Heart left ventricle (tissue), 13 donors: Measurements from ENCODE around the gene LARP4B.

Experiments used
- CTCF ChIP-seq, 12 donors: fragments of 200-600 bp; sonication (generic) in 4 of 12; IDR thresholded peaks; one replicate each; pipeline versions ENCODE4 v1.5.0 to v1.8.0; 2018 to 2022; ENCODE audit warnings: antibody characterized with exemption in 12 of 12, mild to moderate bottlenecking in 5 of 12
- POLR2A ChIP-seq, 2 donors: fragments of 450-650 bp; IDR thresholded peaks; one replicate each; pipeline ENCODE4 v1.6.1; 2017; ENCODE audit warnings: antibody characterized with exemption in 2 of 2, mild to moderate bottlenecking in 2 of 2, moderate library complexity in 2 of 2
- donor health status: ischemic (EF 13 %, LVEDD 7.1; RV severe dilation, severe dysfunction).
- donor health status: DM: no; HTN: yes; CAD: no.
- donor health status: DM: no; HTN: no; CAD: no.
- donor health status: ischemic (EF 25% LVEDD 6.9; RV normal size, moderate dysfunction).
- donor health status: ischemic (EF 25% LVEDD 5.7; RV mildly dilated, moderate dysfunction).
- donor health status: ischemic (EF 35%, LVEDD 5.7; RV mildly dilated, moderate dysfunction).
- donor health status: nonischemic (EF 11% LVEDD 7.7; RV severe dilation, severe dysfunction).
- donor health status: DM: yes; HTN: yes; CAD: no.
- donor health status: PGD.
- donor health status: ischemic (EF 29% LVEDD 5.4; RV normal size, mild dysfunction).
- donor health status: nonischemic (EF 23%, LVEDD 6.1; RV moderate dilation, normal function).

GRCh38 chr10:923844-924523, 7.5 kb downstream of the LARP4B start:
- no peak for TF ChIP-seq CTCF (IDR thresholded peaks at IDR 0.05)
- no peak for TF ChIP-seq POLR2A (IDR thresholded peaks at IDR 0.05)
